GM15510 (cell line): Measurements from ENCODE around the gene CCNK.

Experiments
- POLR2A ChIP-seq: IDR thresholded peaks from 3 replicates; pipeline ENCODE4 v1.6.1; 2011; ENCODE audit warnings: borderline replicate concordance; ENCODE audit not compliant: insufficient read length; ENCODE audit errors: extremely low read depth

The CCNK gene

GRCh38 chr14:99541211-99541610 lies 60.0 kb downstream of the CCNK start:
- no peak for TF ChIP-seq POLR2A

- no peak for TF ChIP-seq POLR2A
Observed at GRCh38 chr14:99541677-99542470, 60.7 kb downstream of the CCNK start.

GRCh38 chr14:99542566-99542965 lies 61.4 kb downstream of the CCNK start:
- TF ChIP-seq POLR2A: no peak

- TF ChIP-seq POLR2A: no peak
Observed at GRCh38 chr14:99543370-99543769, 62.2 kb downstream of the CCNK start.

- TF ChIP-seq POLR2A: no peak
Observed at GRCh38 chr14:99543985-99544384, 62.8 kb downstream of the CCNK start.

- TF ChIP-seq POLR2A: no peak
Observed at GRCh38 chr14:99544991-99545390, 63.8 kb downstream of the CCNK start.

GRCh38 chr14:99545586-99545985 lies 64.4 kb downstream of the CCNK start:
- TF ChIP-seq POLR2A: no peak

- TF ChIP-seq POLR2A: no peak
Observed at GRCh38 chr14:99546234-99546879, 65.1 kb downstream of the CCNK start.

GRCh38 chr14:99548255-99548654 lies 67.0 kb downstream of the CCNK start:
- TF ChIP-seq POLR2A: no peak

GRCh38 chr14:99548871-99549515 lies 67.8 kb downstream of the CCNK start:
- TF ChIP-seq POLR2A: no peak

GRCh38 chr14:99549684-99550083 lies 68.5 kb downstream of the CCNK start:
- TF ChIP-seq POLR2A: no peak

GRCh38 chr14:99550387-99550992 lies 69.3 kb downstream of the CCNK start:
- TF ChIP-seq POLR2A: no peak

- no peak for TF ChIP-seq POLR2A
Observed at GRCh38 chr14:99551034-99551922, 70.1 kb downstream of the CCNK start.

GRCh38 chr14:99552021-99552553 lies 70.9 kb downstream of the CCNK start:
- no peak for TF ChIP-seq POLR2A

GRCh38 chr14:99552572-99553216 lies 71.5 kb downstream of the CCNK start:
- TF ChIP-seq POLR2A: no peak
